AG04450 (cell line): ENCODE measurements around the gene RBP7. TPM values are rescaled to one million over a fixed set of nuclear protein-coding genes. Genes with fewer than 3 reads are reported as not detected.
"Not testable (repeated sequence)": the region's sequence is repeated elsewhere in the genome, so short reads cannot be mapped to it uniquely, and the experiment has no call there.

Experiments used
- CTCF ChIA-PET: fragments of 300-600, 350-600 bp; formaldehyde crosslinking; extraction: SDS; loops from one replicate; lab custom pipeline; 2022; ENCODE audit warnings: antibody characterized with exemption, inconsistent platforms; lab: Charles Lee
- POLR2A ChIA-PET: fragments of 350-600 bp; formaldehyde crosslinking; extraction: SDS; loops from one replicate; lab custom pipeline; 2021; ENCODE audit warnings: antibody characterized with exemption, inconsistent platforms; lab: Yijun Ruan, JAX
- DNase-seq: peaks from one replicate; pipeline ENCODE4 v3.0.0-alpha.2; 2011; ENCODE audit warnings: low read depth, low spot score
- H3K27ac ChIP-seq: one replicate; pipeline ENCODE4 v1.5.1; 2012; ENCODE audit warnings: low read depth, low read length, control low read depth
- H3K27me3 ChIP-seq: one replicate; pipeline ENCODE4 v1.6.0; 2012; ENCODE audit warnings: low read length; ENCODE audit not compliant: control insufficient read depth, insufficient read depth
- H3K4me3 ChIP-seq: 2 replicates; pipeline ENCODE4 v1.5.1; 2011; ENCODE audit warnings: mild to moderate bottlenecking, low read depth, low read length, control low read depth
- H3K9me3 ChIP-seq: 2 replicates; pipeline ENCODE4 v1.5.1; 2012; ENCODE audit warnings: low read length; ENCODE audit not compliant: control insufficient read depth, insufficient read depth
- CTCF ChIP-seq: IDR thresholded peaks from 2 replicates; pipeline ENCODE4 v1.5.1; 2011; ENCODE audit warnings: low read depth, low read length, control low read depth, inconsistent platforms
- polyA plus RNA-seq: library from polyadenylated mRNA; depleted of rRNA; stranded (reverse); fragments of >200 nt; gene quantifications from 2 replicates; pipeline ENCODE4 v1.2.3, GENCODE V29; 2011

The RBP7 gene
- polyA plus RNA-seq, 1 experiment, result 0.20 TPM

GRCh38 chr1:10025354-10025753 is 28.3 kb downstream of the RBP7 start:
- Histone ChIP-seq H3K27me3 (no peaks in the 10 kb centered on the region), H3K27ac (no peak overlapping the region), H3K4me3 (no peak overlapping the region), H3K9me3 (no peaks in the 10 kb centered on the region; the same call in 1 of the 2 replicates)
- POLR2A ChIA-PET, result no interaction called here
- no peak for TF ChIP-seq CTCF
- no peak for DNase-seq
- CTCF ChIA-PET, result interaction anchor here (0.6 to 1.0 kb wide), 2 partner anchors 75 to 169 kb away, joined by 4 to 7 read pairs; no protein-coding TSS in a partner anchor

- POLR2A ChIA-PET, result no interaction called here
- Histone ChIP-seq H3K27me3 (no peaks in the 10 kb centered on the region), H3K27ac (no peak overlapping the region), H3K4me3 (no peak overlapping the region), H3K9me3 (no peaks in the 10 kb centered on the region; the same call in 1 of the 2 replicates)
- DNase-seq, result no peak
- CTCF ChIA-PET, result interaction anchor here (0.7 kb wide), 2 partner anchors 11 to 146 kb away, joined by 3 to 6 read pairs; no protein-coding TSS in a partner anchor
- TF ChIP-seq CTCF, result no peak
These were observed 30.0 kb downstream of the RBP7 start for GRCh38 chr1:10027027-10027426.

- POLR2A ChIA-PET, CTCF ChIA-PET, H3K27me3 ChIP-seq, H3K27ac ChIP-seq, H3K9me3 ChIP-seq, H3K4me3 ChIP-seq, DNase-seq: not testable (repeated sequence)
These were observed 32.0 kb downstream of the RBP7 start for GRCh38 chr1:10028956-10029500.

GRCh38 chr1:10031461-10031860 is 34.4 kb downstream of the RBP7 start:
- Histone ChIP-seq H3K4me3 (no peak overlapping the region), H3K9me3 (no peaks in the 10 kb centered on the region; the same call in 1 of the 2 replicates), H3K27me3 (no peaks in the 10 kb centered on the region), H3K27ac (no peak overlapping the region)
- POLR2A ChIA-PET, result no interaction called here
- no peak for TF ChIP-seq CTCF
- DNase-seq, result no peak
- CTCF ChIA-PET, result interaction anchor here (1.2 kb wide), 1 partner anchor 11 kb away, joined by 3 read pairs; no protein-coding TSS in a partner anchor

GRCh38 chr1:10032590-10033358 is 35.7 kb downstream of the RBP7 start, which contains the start of gene UBE4B:
Gene UBE4B, plus strand, starts transcription at chr1:10032958. Its CDS starts 713 bp downstream, at chr1:10033671.
- H3K9me3 ChIP-seq, result no peaks in the 10 kb centered on the region; the same call in 1 of the 2 replicates
- peak within 1 kb of the TSS; percentile 91 for H3K27ac ChIP-seq
- peak; percentile 68 for TF ChIP-seq CTCF
- DNase-seq, result peak; percentile 94
- POLR2A ChIA-PET, result interaction anchor here (0.6 to 2.0 kb wide), 4 partner anchors 13 to 177 kb away, joined by 4 to 6 read pairs (median 6); partner anchors contain the start of gene KIF1B
- CTCF ChIA-PET, result interaction anchor here (0.6 kb wide), 1 partner anchor 95 kb away, joined by 8 read pairs; no protein-coding TSS in a partner anchor
- H3K4me3 ChIP-seq, result peak within 1 kb of the TSS; percentile 93
- H3K27me3 ChIP-seq, result no peaks in the 10 kb centered on the region
